ENCODE measurements around the gene ADRA1B.

DNA sequence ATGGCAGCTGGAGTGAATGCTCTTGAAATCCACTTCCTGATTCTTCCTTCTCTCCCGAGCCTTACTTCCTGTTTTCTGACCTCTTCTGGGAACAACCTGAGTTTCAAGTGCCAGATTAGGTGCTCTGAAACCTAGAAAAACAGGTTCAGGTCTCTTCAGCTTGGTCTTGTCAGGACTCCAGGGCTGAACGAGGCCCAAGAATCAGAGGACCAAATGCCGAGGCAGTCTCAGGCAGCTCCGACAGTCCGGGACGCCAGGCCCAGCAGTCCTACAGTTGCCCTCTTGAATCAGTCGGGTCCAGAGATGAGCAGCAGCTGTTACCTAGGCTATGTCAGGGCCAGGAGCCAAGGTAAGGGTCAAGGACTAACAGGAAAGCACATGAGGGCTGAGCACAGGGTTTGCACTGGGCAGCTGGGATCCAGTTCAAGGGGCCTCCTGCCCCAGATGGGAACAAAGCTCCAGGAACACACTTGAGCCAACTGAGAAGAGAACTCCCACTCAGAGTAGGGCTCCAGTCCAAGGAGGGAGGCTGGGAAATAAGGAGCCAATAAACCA lies 38.3 kb upstream of the ADRA1B start:
- TF ChIP-seq POLR2AphosphoS5 (IDR thresholded peaks at IDR 0.05; ENCODE audit: insufficient read depth, low read depth, low read length) (no peak), POLR2A (IDR thresholded peaks at IDR 0.05; ENCODE audit: low read depth, low read length) (no peak), EZH2 (IDR thresholded peaks at IDR 0.05; ENCODE audit: borderline replicate concordance, low read depth, low read length, severe bottlenecking) (no peak), JUN (IDR thresholded peaks at IDR 0.05; ENCODE audit: borderline replicate concordance, insufficient read depth, insufficient read length, low read depth) (no peak), FOS (IDR thresholded peaks at IDR 0.05; ENCODE audit: borderline replicate concordance, insufficient read depth, low read length) (no peak), MYC (IDR thresholded peaks at IDR 0.05; ENCODE audit: low read depth, low read length) (no peak)
- TF ChIP-seq, protein P1, sequence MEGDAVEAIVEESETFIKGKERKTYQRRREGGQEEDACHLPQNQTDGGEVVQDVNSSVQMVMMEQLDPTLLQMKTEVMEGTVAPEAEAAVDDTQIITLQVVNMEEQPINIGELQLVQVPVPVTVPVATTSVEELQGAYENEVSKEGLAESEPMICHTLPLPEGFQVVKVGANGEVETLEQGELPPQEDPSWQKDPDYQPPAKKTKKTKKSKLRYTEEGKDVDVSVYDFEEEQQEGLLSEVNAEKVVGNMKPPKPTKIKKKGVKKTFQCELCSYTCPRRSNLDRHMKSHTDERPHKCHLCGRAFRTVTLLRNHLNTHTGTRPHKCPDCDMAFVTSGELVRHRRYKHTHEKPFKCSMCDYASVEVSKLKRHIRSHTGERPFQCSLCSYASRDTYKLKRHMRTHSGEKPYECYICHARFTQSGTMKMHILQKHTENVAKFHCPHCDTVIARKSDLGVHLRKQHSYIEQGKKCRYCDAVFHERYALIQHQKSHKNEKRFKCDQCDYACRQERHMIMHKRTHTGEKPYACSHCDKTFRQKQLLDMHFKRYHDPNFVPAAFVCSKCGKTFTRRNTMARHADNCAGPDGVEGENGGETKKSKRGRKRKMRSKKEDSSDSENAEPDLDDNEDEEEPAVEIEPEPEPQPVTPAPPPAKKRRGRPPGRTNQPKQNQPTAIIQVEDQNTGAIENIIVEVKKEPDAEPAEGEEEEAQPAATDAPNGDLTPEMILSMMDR (IDR thresholded peaks at IDR 0.05; ENCODE audit: extremely low read depth in 1 of 2, insufficient read depth in 1 of 2, low read depth in 1 of 2, low read length in 2 of 2) = no peak
- TF ChIP-seq, protein P2, sequence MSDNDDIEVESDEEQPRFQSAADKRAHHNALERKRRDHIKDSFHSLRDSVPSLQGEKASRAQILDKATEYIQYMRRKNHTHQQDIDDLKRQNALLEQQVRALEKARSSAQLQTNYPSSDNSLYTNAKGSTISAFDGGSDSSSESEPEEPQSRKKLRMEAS (IDR thresholded peaks at IDR 0.05; ENCODE audit: insufficient read depth, insufficient read length) = no peak
